ENCODE results near the gene TMEM239.

- no peak for TF ChIP-seq POLR2A (IDR thresholded peaks at IDR 0.05)
- no peak for TF ChIP-seq CTCF (IDR thresholded peaks at IDR 0.05)
Measured at GRCh38 chr20:2814076-2814475, 2.1 kb upstream of the TMEM239 start.
